Eye (tissue), 1 donor: ENCODE measurements around the gene TBCD.
A peak's percentile ranks its signal among the peaks of the same experiment; 100 is the strongest.

ENCODE experiments used
- DNase-seq: peaks from one replicate; pipeline ENCODE4 v3.0.0-alpha.2; 2015

The TBCD gene

DNA sequence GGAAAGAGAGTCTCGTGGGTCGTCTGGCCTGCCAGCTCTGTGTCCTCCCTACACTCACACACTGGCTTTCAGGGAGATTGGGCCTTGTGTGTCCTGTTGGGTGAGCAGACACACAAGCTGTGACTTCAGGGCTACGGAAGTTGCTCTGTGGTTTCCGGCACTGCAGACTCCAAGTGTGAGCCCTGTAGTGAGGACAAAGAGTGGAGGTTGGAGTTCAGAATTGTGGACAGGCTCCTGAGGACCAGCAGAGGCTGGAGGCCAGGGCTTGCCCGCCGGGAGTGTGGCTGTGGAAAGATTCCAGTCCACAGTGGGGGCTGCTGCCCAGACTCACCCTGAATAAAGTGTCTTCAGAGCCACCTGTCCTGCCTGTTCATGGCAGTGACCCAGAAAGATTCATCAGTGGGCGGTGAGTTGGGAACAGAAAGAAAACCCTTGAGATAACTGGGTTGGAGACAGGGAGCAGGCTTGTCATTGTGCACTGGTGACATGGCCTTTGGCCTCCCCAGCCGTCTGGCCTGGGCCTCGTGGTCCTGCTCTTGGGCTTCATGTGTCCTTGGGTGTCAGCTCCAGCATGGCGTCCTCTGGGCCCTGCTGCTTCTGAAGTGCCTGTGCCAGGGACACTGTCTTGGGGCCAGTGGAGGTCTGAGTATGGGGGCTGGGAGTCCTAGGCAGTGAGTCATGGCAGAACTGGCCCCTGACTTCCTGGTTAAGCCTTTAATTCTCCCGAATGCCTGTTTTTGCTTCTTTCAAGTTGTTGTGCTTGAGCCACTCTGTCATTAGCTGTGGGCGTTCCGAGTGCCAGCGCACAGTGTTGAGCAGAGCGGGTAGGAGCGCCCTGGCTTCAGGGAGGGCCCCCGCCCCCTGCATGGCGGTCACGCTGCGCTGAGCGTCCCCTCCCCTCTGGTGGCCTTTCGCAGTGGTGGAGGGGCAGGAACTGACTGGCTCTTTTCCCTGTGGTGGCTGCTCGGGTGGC lies 107.9 kb downstream of the TBCD start:
- DNase-seq, result peak; percentile 56

GRCh38 chr17:82860606-82861392 lies 108.9 kb downstream of the TBCD start:
- no peak for DNase-seq

DNA sequence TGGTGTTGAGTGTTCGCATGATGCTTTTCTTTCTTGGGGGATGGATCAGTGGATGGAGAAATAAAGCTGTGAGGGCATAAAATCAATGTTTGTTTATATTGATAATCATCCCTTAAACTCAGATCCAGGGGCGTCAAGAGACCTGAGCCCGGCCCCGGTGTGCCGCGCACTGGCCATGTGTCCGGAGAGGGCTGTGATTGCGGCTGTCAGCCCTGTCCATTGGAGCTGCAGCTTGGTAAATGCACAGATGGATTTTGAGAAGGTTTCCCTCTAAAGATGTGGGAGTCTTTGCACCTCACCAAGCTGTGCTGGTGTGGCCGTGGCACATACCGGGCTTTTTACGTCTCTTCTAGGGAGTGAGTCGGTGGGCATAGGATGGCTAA lies 109.5 kb downstream of the TBCD start:
- DNase-seq, result no peak

DNA sequence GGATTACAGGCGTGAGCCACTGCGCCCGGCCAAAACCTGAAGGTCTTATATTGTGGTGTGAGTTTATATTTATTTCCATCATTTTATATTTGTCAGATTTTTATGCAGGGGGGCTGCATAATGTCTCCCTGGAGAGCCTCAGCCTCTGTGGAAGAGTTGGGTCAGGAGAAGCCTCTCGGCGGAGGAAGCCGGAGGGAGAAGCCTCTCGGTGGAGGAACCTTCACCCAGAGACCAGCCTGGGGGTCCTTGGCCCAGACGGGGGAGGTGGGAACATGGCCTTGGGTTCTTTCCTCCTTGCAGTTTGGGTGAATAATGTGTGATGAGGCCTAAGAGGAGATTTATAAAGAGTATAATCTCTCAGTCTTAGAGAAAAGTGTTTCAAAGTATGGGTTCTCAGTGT lies 110.3 kb downstream of the TBCD start:
- no peak for DNase-seq

DNA sequence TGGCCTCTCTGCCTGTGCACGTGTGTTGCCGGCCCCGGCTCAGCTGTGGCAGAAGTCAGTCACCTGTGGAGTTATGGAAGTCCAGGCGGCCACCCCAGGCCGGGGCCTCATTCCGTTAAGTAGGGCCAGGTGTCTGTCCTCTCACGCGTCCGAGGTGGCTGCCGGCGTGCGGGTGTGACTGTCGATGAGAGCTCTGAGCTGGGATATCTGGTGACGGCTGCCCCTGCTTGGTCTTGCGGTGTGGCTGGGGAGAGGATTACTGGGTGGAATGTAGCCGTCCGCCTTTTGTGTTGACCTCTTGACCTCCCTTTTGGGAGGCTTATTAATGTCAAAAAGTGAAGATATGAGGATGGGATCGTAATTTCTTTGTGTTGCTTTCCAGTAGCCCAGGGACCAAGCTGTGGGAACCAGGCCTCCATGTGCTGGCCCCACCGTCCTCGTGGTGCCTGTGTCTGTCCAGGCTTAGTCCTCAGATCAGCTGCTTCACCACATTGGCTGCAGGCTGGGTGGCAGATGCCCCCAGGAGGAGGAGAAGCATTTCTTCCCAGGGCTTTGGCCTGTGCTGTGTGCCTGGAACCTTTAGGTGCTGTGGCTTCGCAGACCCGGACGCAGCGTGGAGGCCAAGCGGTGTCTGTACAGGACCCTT lies 111.0 kb downstream of the TBCD start:
- DNase-seq, result no peak

DNA sequence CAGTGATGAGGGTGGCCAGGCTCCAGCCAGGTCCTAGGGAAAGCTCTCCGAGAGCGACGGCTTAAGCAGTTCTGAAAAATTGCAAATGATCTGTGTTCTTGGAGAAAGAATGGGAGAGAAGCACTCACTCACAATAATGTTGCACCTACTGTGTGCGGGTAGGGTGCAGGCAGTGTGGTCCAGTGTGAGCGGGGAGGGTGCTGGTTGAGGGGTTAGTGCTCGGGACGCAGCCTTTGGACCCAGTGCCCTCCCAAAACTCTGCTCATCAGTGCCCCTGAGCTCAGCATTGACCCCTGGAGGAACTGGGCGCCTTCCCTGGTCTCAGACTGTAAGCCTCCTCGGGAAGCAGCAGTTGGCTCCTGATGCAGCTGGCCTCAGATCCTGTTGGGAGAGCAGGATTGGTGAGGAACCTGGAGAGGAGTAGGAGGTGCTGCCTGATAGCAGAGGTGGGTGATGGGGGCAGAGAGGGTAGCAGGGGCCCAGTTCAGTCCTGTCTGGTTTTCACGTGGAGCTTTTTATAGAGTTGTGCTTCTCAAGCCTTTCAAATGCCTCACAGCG lies 111.6 kb downstream of the TBCD start:
- no peak for DNase-seq

DNA sequence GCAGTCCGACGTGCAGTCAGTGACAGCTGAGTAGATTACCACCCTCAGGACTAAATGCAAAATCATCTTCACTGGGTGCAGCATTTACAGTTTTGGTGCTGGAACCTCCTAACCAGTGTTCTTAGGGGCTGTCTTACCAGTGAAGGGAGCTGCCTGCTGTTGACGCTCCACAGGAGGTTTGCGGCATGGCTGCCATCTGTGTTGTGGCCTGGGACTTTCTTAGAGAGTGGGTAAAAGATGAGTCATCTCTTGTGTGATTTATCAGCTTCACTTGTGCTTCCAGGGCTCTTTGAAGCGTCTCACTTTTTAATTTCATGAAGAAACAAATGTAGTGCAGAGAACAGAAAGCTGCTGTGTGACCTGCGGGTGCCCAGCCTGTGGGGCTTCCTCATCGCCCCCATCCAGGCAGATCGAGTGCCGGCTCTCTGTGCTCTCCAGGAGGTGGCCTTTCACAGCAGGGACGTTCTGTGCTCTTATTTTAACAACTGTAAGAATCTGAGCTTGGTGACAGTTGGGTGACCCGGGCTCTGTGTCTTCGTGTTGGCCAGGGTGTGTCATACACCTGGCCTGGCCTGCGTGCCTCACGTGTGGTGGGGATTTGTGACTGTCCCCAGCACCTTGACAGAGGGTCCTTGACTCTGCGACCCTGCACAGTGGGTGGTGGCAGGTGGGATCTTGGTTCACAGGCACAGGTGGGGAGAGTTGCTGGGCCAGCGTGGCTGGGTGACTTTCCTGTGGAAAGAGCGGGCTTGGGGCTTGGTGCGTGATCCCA lies 112.3 kb downstream of the TBCD start:
- no peak for DNase-seq

- no peak for DNase-seq
These were observed 112.9 kb downstream of the TBCD start for GRCh38 chr17:82864713-82865248.

GRCh38 chr17:82865274-82865673 lies 113.4 kb downstream of the TBCD start:
- DNase-seq, result no peak

GRCh38 chr17:82865774-82866395 lies 114.0 kb downstream of the TBCD start:
- DNase-seq, result no peak

DNA sequence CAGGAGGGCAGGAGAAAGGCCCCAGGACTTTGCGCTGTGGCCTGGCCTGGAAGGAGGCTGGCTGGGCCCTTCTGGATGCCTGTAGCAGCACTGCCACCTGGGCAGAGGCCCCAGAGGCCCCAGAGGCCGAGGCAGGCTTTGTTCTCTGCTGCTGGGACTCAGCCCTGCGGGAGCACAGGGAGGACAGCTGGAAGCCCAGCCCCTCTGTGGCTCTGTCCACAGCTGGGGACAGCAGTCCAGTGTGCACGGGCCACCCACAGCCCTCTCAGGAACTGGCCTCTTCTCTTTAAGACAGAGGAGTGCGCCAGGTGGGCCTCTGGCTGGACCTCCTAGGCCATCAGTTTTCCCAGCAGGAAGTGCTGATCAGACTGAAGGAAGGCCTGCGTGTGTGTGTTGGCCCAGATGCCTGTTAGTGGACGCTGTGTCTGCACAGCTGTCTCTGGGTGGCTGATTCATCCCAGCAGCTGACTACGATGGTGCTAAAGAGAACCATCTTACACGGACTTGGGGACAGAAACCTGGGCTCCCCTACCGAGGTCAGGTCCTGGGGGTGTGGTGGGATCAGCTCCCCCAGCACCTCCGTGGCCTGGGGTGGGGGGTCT lies 114.8 kb downstream of the TBCD start:
- DNase-seq, result peak; percentile 72

DNA sequence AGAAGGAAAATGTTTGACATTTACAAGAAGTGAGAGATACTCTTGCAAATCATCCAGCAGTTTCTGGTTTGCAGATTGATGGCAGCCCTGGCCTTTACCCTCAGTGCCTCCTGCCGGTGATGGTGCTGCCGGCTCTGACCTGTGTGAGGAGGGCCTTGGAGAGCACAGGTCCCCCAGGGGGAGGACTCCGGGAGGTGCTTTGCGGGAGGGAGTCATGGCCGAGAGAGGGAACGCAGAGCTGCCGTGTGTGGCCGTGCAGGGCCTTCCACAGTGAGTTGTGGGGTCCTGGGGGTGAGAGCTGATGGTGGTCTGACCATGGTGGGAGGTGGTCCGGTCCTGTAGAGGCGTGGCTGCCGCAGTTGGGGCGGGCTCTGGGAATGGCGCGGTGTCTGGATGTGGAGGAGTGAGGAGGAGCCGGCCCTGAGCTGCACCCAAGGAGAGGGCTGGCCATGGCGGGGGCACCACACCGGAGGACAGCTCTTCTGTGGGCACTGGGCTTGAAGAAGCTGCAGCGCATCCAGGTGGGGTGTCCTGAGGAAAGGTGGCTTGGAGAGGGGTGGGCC lies 116.0 kb downstream of the TBCD start:
- no peak for DNase-seq

GRCh38 chr17:82868715-82869131 lies 116.9 kb downstream of the TBCD start:
- no peak for DNase-seq

DNA sequence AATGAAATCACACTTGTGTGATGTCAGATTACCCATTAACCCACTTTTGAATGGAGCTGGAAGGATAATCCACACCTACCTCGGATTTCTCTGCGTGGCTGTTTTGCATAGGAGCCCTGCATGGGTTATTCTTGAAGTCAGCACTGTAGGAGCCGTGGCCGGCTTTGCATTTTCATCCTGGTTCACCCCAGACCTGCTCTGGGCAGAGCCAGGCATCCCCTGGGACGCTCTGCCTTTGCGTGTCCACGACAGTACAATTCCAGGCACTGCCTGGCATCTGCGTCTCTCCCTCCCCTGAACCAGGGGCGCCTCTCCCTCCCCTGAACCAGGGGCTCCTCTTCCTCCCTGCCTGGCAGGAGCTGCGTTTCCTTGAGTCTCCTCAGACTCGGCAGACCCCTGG lies 117.7 kb downstream of the TBCD start:
- DNase-seq, result no peak

DNA sequence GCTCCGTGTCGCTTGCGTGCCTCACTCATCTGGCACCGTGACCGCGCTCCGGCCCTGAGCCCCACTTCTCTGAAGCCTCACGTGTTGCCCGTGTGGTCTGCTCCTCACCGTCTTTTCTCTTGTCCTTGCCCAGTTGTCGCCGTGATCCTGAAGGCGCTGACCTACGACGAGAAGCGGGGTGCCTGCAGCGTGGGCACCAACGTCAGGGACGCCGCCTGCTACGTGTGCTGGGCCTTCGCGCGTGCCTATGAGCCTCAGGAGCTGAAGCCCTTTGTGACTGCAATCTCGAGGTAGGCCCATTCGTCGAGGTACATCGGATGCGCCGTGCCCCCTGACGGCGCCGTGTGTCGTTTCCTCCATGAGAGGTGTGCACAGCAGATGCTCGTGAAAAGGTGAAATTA lies 118.2 kb downstream of the TBCD start:
- DNase-seq, result no peak

GRCh38 chr17:82870541-82870940 lies 118.7 kb downstream of the TBCD start:
- no peak for DNase-seq

GRCh38 chr17:82871056-82871775 lies 119.4 kb downstream of the TBCD start:
- no peak for DNase-seq

GRCh38 chr17:82871776-82872561 lies 120.1 kb downstream of the TBCD start:
- no peak for DNase-seq
